Peyer's patch (tissue), 4 donors: Measurements from ENCODE around the gene WDR46. TPM values are rescaled to one million over a fixed set of nuclear protein-coding genes. Genes with fewer than 3 reads are reported as not detected.
"Not testable (repeated sequence)": the region's sequence is repeated elsewhere in the genome, so short reads cannot be mapped to it uniquely, and the experiment has no call there.

Source experiments
- DNase-seq, 3 donors: peaks; one replicate each; pipeline ENCODE4 v3.0.0-alpha.2; 2017 to 2019
- H3K27ac ChIP-seq, 4 donors: fragments of 200-600 bp; sonication (generic); one replicate each; pipeline ENCODE4 v1.5.1; 2016 to 2019
- H3K27me3 ChIP-seq, 2 donors: fragments of 200-600 bp; sonication (generic); one replicate each; pipeline ENCODE4 v1.5.1; 2019
- H3K36me3 ChIP-seq, 3 donors: fragments of 200-600 bp; sonication (generic); one replicate each; pipeline ENCODE4 v1.5.1; 2016 to 2019
- H3K4me1 ChIP-seq, 4 donors: fragments of 200-600 bp; sonication (generic); one replicate each; pipeline ENCODE4 v1.5.1; 2016 to 2019
- H3K4me3 ChIP-seq, 4 donors: fragments of 200-600 bp; sonication (generic); 1 replicate in 3 of 4; 2 replicates in 1 of 4; pipeline ENCODE4 v1.5.1; 2016 to 2019; ENCODE audit warnings: mild to moderate bottlenecking in 1 of 4
- H3K9me3 ChIP-seq, 4 donors: fragments of 200-600 bp; sonication (generic); one replicate each; pipeline ENCODE4 v1.5.1; 2016 to 2019; ENCODE audit warnings: mild to moderate bottlenecking in 1 of 4
- CTCF ChIP-seq, 6 experiments: fragments of 450-650 bp in 4 of 6; fragments of 200-600 bp in 2 of 6; sonication (generic) in 1 of 6; IDR thresholded peaks; one replicate each; pipeline ENCODE4 v1.5.1; 2017 to 2019; ENCODE audit warnings: antibody characterized with exemption in 6 of 6, mild to moderate bottlenecking in 3 of 6, moderate library complexity in 1 of 6
- POLR2A ChIP-seq, 2 donors: fragments of 450-650 bp; IDR thresholded peaks; one replicate each; pipeline ENCODE4 v1.5.1; 2017; ENCODE audit warnings: antibody characterized with exemption in 2 of 2, mild to moderate bottlenecking in 2 of 2, moderate library complexity in 2 of 2
- total RNA-seq, 4 donors: library from RNA; depleted of rRNA; stranded (reverse); fragments of >200 nt; gene quantifications; one replicate each; pipeline ENCODE4 v1.1.0, GENCODE V29; 2016

WDR46 gene
- total RNA-seq, 4 donors from 2014 or later: 22.1 to 102 (median 34.3) TPM

GRCh38 chr6:33290459-33290858 lies 1.4 kb upstream of the WDR46 start:
- no peak overlapping the region for H3K27ac ChIP-seq
- peaks cover 0 to 56% (median 0%) of the 10 kb centered on the region in 3 donors for H3K36me3 ChIP-seq
- TF ChIP-seq CTCF (IDR thresholded peaks at IDR 0.05) (no peak), POLR2A (IDR thresholded peaks at IDR 0.05) (no peak)
- no peak for DNase-seq
- H3K4me3 ChIP-seq: peak overlapping the region in 2 of 4 donors; percentile 73 to 86
- no peaks in the 10 kb centered on the region for H3K9me3 ChIP-seq
- H3K4me1 ChIP-seq: peaks cover 5 to 20% (median 11%) of the 10 kb centered on the region in 4 donors
- H3K27me3 ChIP-seq: no peaks in the 10 kb centered on the region

GRCh38 chr6:33289784-33290315 lies 811 bp upstream of the WDR46 start:
- H3K9me3 ChIP-seq: no peaks in the 10 kb centered on the region
- TF ChIP-seq CTCF (IDR thresholded peaks at IDR 0.05) (no peak), POLR2A (IDR thresholded peaks at IDR 0.05) (no peak)
- H3K4me3 ChIP-seq: peak overlapping the region; percentile 66 to 86 (median 70)
- no peaks in the 10 kb centered on the region for H3K27me3 ChIP-seq
- peak overlapping the region; percentile 60 to 80 (median 69) for H3K27ac ChIP-seq
- peaks cover 0 to 56% (median 0%) of the 10 kb centered on the region in 3 donors for H3K36me3 ChIP-seq
- DNase-seq: no peak
- H3K4me1 ChIP-seq: peaks cover 5 to 20% (median 11%) of the 10 kb centered on the region in 4 donors

GRCh38 chr6:33288141-33288920 lies 708 bp downstream of the WDR46 start:
- Histone ChIP-seq H3K27me3 (no peaks in the 10 kb centered on the region), H3K4me1 (peaks cover 5 to 20% (median 11%) of the 10 kb centered on the region in 4 donors), H3K27ac (peak overlapping the region in 3 of 4 donors; percentile 60 to 80 (median 71)), H3K36me3 (peaks cover 0 to 60% (median 0%) of the 10 kb centered on the region in 3 donors), H3K9me3 (no peaks in the 10 kb centered on the region), H3K4me3 (peak overlapping the region; percentile 66 to 86 (median 70))
- no peak for TF ChIP-seq POLR2A (IDR thresholded peaks at IDR 0.05)
- TF ChIP-seq CTCF (IDR thresholded peaks at IDR 0.05): no peak
- DNase-seq: no peak

GRCh38 chr6:33286946-33287914 lies 1.8 kb downstream of the WDR46 start:
- TF ChIP-seq CTCF (IDR thresholded peaks at IDR 0.05): no peak
- TF ChIP-seq POLR2A (IDR thresholded peaks at IDR 0.05): no peak
- Histone ChIP-seq H3K9me3 (no peaks in the 10 kb centered on the region), H3K4me3 (no peak overlapping the region), H3K27me3 (no peaks in the 10 kb centered on the region), H3K36me3 (peaks cover 0 to 50% (median 0%) of the 10 kb centered on the region in 3 donors), H3K4me1 (peaks cover 5 to 20% (median 11%) of the 10 kb centered on the region in 4 donors), H3K27ac (no peak overlapping the region)
- no peak for DNase-seq

- not testable (repeated sequence) for H3K9me3 ChIP-seq, H3K4me3 ChIP-seq, DNase-seq, H3K27me3 ChIP-seq, H3K27ac ChIP-seq
- Histone ChIP-seq H3K36me3 (peaks cover 0 to 45% (median 0%) of the 10 kb centered on the region in 3 donors), H3K4me1 (peaks cover 2 to 14% (median 9%) of the 10 kb centered on the region in 4 donors)
Observed at GRCh38 chr6:33285214-33285613, 3.8 kb downstream of the WDR46 start.
